Activated B cell treated with CpG ODN at 0.5 μM for 24 hours (primary cell): ENCODE results near the gene IL15RA. TPM values are rescaled to one million over a fixed set of nuclear protein-coding genes. Genes with fewer than 3 reads are reported as not detected.
A peak's percentile ranks its signal among the peaks of the same experiment; 100 is the strongest.

Source experiments
- ATAC-seq: fragments of 200-7000 bp; cut with Tn5 transposase; one replicate; pipeline ENCODE4 v1.10.0; 2021; ENCODE audit warnings: low read depth, mild to moderate bottlenecking, moderate library complexity
- CTCF ChIA-PET: fragments of 350-600 bp; sonication (Branson Sonifier 250); formaldehyde crosslinking; loops from one replicate; lab custom pipeline; 2021; ENCODE audit warnings: antibody characterized with exemption; lab: Charles Lee
- POLR2A ChIA-PET: fragments of 350-600 bp; sonication (Branson Sonifier 250); formaldehyde crosslinking; loops from one replicate; lab custom pipeline; 2021; ENCODE audit warnings: antibody characterized with exemption; lab: Charles Lee
- DNase-seq: peaks from one replicate; pipeline ENCODE4 v3.0.0; 2022
- H3K27ac Mint-ChIP-seq: one replicate; pipeline ENCODE4 v1.8.0; 2020; ENCODE audit warnings: mixed read lengths
- H3K27me3 Mint-ChIP-seq: one replicate; pipeline ENCODE4 v1.8.0; 2021; ENCODE audit warnings: mixed read lengths
- H3K36me3 Mint-ChIP-seq: one replicate; pipeline ENCODE4 v1.8.0; 2021; ENCODE audit warnings: low read depth, mixed read lengths
- H3K4me1 Mint-ChIP-seq: one replicate; pipeline ENCODE4 v1.8.0; 2021; ENCODE audit warnings: mixed read lengths
- H3K4me3 Mint-ChIP-seq: one replicate; pipeline ENCODE4 v1.8.0; 2020; ENCODE audit warnings: mild to moderate bottlenecking, mixed read lengths
- H3K9me3 Mint-ChIP-seq: one replicate; pipeline ENCODE4 v1.8.0; 2020; ENCODE audit warnings: mixed read lengths
- CTCF ChIP-seq: fragments of 200-600 bp; IDR thresholded peaks from one replicate; pipeline ENCODE4 v1.8.0; 2022; ENCODE audit warnings: antibody characterized with exemption, mild to moderate bottlenecking
- intact Hi-C: fragments of 100-400 bp; cut with micrococcal nuclease; formaldehyde crosslinking; loops from one replicate; pipeline ENCODE4 v1.15.1; 2024
- total RNA-seq: library from RNA; stranded (reverse); gene quantifications from 2 replicates; pipeline ENCODE4 v1.2.3, GENCODE V29; 2022

The IL15RA gene
- total RNA-seq, 1 donor from 2014 or later, result 19.1 TPM

- intact Hi-C loops, result no loop called here
- no peak overlapping the region for H3K27ac Mint-ChIP-seq
- CTCF ChIA-PET, result interaction anchor here (1.1 to 1.6 kb wide), 2 partner anchors 68 to 69 kb away, joined by 4 read pairs; no protein-coding TSS in a partner anchor
- no peak overlapping the region for H3K4me3 Mint-ChIP-seq
- DNase-seq (no peak), ATAC-seq (no peak)
- POLR2A ChIA-PET, result interaction anchor here (0.7 kb wide), 1 partner anchor 124 kb away, joined by 4 read pairs; no protein-coding TSS in a partner anchor
- H3K27me3 Mint-ChIP-seq, result no peaks in the 10 kb centered on the region
- TF ChIP-seq CTCF, result no peak
- peaks cover 15% of the 10 kb centered on the region for H3K4me1 Mint-ChIP-seq
- no peaks in the 10 kb centered on the region for H3K9me3 Mint-ChIP-seq
- H3K36me3 Mint-ChIP-seq, result peaks cover 91% of the 10 kb centered on the region
These were observed 40.5 kb upstream of the IL15RA start for GRCh38 chr10:6017781-6018354.

GRCh38 chr10:6014241-6014761, 37.0 kb upstream of the IL15RA start:
- H3K27me3 Mint-ChIP-seq, result no peaks in the 10 kb centered on the region
- H3K36me3 Mint-ChIP-seq, result peaks cover 78% of the 10 kb centered on the region
- no peak overlapping the region for H3K4me3 Mint-ChIP-seq
- ATAC-seq, result peak; percentile 66
- ChIA-PET CTCF (interaction anchor here (0.5 to 3.7 kb wide), 18 partner anchors 17 to 391 kb away, joined by 3 to 43 read pairs (median 4); partner anchors contain the start of genes IL15RA and IL2RA), POLR2A (interaction anchor here (0.7 to 2.8 kb wide), 8 partner anchors 27 to 125 kb away, joined by 3 to 21 read pairs (median 3); partner anchors contain the start of genes ANKRD16 and IL15RA)
- intact Hi-C loops, result loop anchor here (1.0 to 5.0 kb wide), 9 partner anchors 22 to 392 kb away; partner anchors contain the start of gene IL15RA
- TF ChIP-seq CTCF, result no peak
- H3K9me3 Mint-ChIP-seq, result no peaks in the 10 kb centered on the region
- peak overlapping the region; percentile 78 for H3K27ac Mint-ChIP-seq
- H3K4me1 Mint-ChIP-seq, result peaks cover 22% of the 10 kb centered on the region
- DNase-seq, result no peak

GRCh38 chr10:6013413-6014192, 36.3 kb upstream of the IL15RA start:
- Mint-ChIP-seq H3K27ac (peak overlapping the region; percentile 78), H3K27me3 (no peaks in the 10 kb centered on the region), H3K9me3 (no peaks in the 10 kb centered on the region), H3K36me3 (peaks cover 71% of the 10 kb centered on the region), H3K4me3 (no peak overlapping the region), H3K4me1 (peaks cover 27% of the 10 kb centered on the region)
- ATAC-seq, result no peak
- TF ChIP-seq CTCF, result no peak
- ChIA-PET CTCF (interaction anchor here (0.7 to 3.7 kb wide), 17 partner anchors 18 to 392 kb away, joined by 3 to 43 read pairs (median 5); partner anchors contain the start of gene IL15RA), POLR2A (interaction anchor here (0.7 to 2.8 kb wide), 10 partner anchors 15 to 124 kb away, joined by 3 to 21 read pairs (median 3); partner anchors contain the start of genes ANKRD16 and IL15RA)
- intact Hi-C loops, result loop anchor here (1.0 to 5.0 kb wide), 9 partner anchors 23 to 393 kb away; partner anchors contain the start of gene IL15RA
- no peak for DNase-seq

GRCh38 chr10:6012121-6012905, 35.0 kb upstream of the IL15RA start:
- TF ChIP-seq CTCF, result no peak
- ChIA-PET POLR2A (interaction anchor here (0.5 to 2.8 kb wide), 3 partner anchors 38 to 388 kb away, joined by 3 to 21 read pairs (median 4); no protein-coding TSS in a partner anchor), CTCF (interaction anchor here (3.0 kb wide), 1 partner anchor 35 kb away, joined by 16 read pairs; the partner anchor contains the start of gene IL15RA)
- peaks cover 5% of the 10 kb centered on the region for H3K9me3 Mint-ChIP-seq
- ATAC-seq (no peak), DNase-seq (no peak)
- no peak overlapping the region for H3K27ac Mint-ChIP-seq
- H3K27me3 Mint-ChIP-seq, result no peaks in the 10 kb centered on the region
- peaks cover 60% of the 10 kb centered on the region for H3K36me3 Mint-ChIP-seq
- no peak overlapping the region for H3K4me3 Mint-ChIP-seq
- intact Hi-C loops, result loop anchor here (5.0 kb wide), 1 partner anchor 65 kb away; no protein-coding TSS in a partner anchor
- H3K4me1 Mint-ChIP-seq, result peaks cover 31% of the 10 kb centered on the region
